ENCODE measurements around the gene CLMP.
"Not testable (repeated sequence)": the region's sequence is repeated elsewhere in the genome, so short reads cannot be mapped to it uniquely, and the experiment has no call there.

The CLMP gene

GRCh38 chr11:123059041-123059920, 135.8 kb downstream of the CLMP start:
- not testable (repeated sequence) for DNase-seq (ENCODE audit: extremely low read depth in 1 of 2, low read depth in 1 of 2)

- no peak for DNase-seq (ENCODE audit: extremely low read depth in 1 of 2, low read depth in 1 of 2)
These were observed 137.3 kb downstream of the CLMP start for GRCh38 chr11:123057661-123058305.

GRCh38 chr11:123056835-123057491, 138.1 kb downstream of the CLMP start:
- DNase-seq (ENCODE audit: extremely low read depth in 1 of 2, low read depth in 1 of 2): no peak

GRCh38 chr11:123055191-123055901, 139.7 kb downstream of the CLMP start:
- DNase-seq (ENCODE audit: extremely low read depth in 1 of 2, low read depth in 1 of 2): no peak

- DNase-seq (ENCODE audit: extremely low read depth in 1 of 2, low read depth in 1 of 2): no peak
These were observed 140.6 kb downstream of the CLMP start for GRCh38 chr11:123054301-123055065.

GRCh38 chr11:123052901-123053721, 141.9 kb downstream of the CLMP start:
- no peak for DNase-seq (ENCODE audit: extremely low read depth in 1 of 2, low read depth in 1 of 2)

- no peak for DNase-seq (ENCODE audit: extremely low read depth in 1 of 2, low read depth in 1 of 2)
These were observed 143.4 kb downstream of the CLMP start for GRCh38 chr11:123051634-123052033.

GRCh38 chr11:123051146-123051545, 143.9 kb downstream of the CLMP start:
- no peak for DNase-seq (ENCODE audit: extremely low read depth in 1 of 2, low read depth in 1 of 2)

- DNase-seq (ENCODE audit: extremely low read depth in 1 of 2, low read depth in 1 of 2): no peak
These were observed 147.1 kb downstream of the CLMP start for GRCh38 chr11:123047947-123048293.

- DNase-seq (ENCODE audit: extremely low read depth in 1 of 2, low read depth in 1 of 2): no peak
These were observed 147.6 kb downstream of the CLMP start for GRCh38 chr11:123047266-123047946.

GRCh38 chr11:123046473-123047259, 148.4 kb downstream of the CLMP start:
- DNase-seq (ENCODE audit: extremely low read depth in 1 of 2, low read depth in 1 of 2): no peak

- DNase-seq (ENCODE audit: extremely low read depth in 1 of 2, low read depth in 1 of 2): no peak
These were observed 149.9 kb downstream of the CLMP start for GRCh38 chr11:123045101-123045500.

- DNase-seq (ENCODE audit: extremely low read depth in 1 of 2, low read depth in 1 of 2): no peak
These were observed 153.9 kb downstream of the CLMP start for GRCh38 chr11:123041185-123041584.

- DNase-seq (ENCODE audit: extremely low read depth in 1 of 2, low read depth in 1 of 2): no peak
These were observed 155.0 kb downstream of the CLMP start for GRCh38 chr11:123040111-123040432.

- DNase-seq (ENCODE audit: extremely low read depth in 1 of 2, low read depth in 1 of 2): no peak
These were observed 159.2 kb downstream of the CLMP start for GRCh38 chr11:123035831-123036230.

GRCh38 chr11:123034597-123034996, 160.5 kb downstream of the CLMP start:
- DNase-seq (ENCODE audit: extremely low read depth in 1 of 2, low read depth in 1 of 2): no peak

GRCh38 chr11:123033895-123034294, 161.2 kb downstream of the CLMP start:
- DNase-seq (ENCODE audit: extremely low read depth in 1 of 2, low read depth in 1 of 2): no peak

GRCh38 chr11:123030517-123030916, 164.5 kb downstream of the CLMP start:
- DNase-seq (ENCODE audit: extremely low read depth in 1 of 2, low read depth in 1 of 2): no peak

All from activated CD8-positive, alpha-beta memory T cell treated with anti-CD3 and anti-CD28 coated beads for 1 hour (primary cell).